Measurements from ENCODE around the gene CDX1.

Gene CDX1

GRCh38 chr5:150166037-150166649, 435 bp upstream of the CDX1 start:
- H3K27ac ChIP-seq: no peak overlapping the region
- TF ChIP-seq CTCF (conservative IDR thresholded peaks at IDR 0.05): no peak

- TF ChIP-seq CTCF (conservative IDR thresholded peaks at IDR 0.05): no peak
- no peak overlapping the region for H3K27ac ChIP-seq
These were observed 903 bp downstream of the CDX1 start for GRCh38 chr5:150167512-150167850.

GRCh38 chr5:150167908-150168307, 1.3 kb downstream of the CDX1 start:
- H3K27ac ChIP-seq: no peak overlapping the region
- TF ChIP-seq CTCF (conservative IDR thresholded peaks at IDR 0.05): no peak

DNA sequence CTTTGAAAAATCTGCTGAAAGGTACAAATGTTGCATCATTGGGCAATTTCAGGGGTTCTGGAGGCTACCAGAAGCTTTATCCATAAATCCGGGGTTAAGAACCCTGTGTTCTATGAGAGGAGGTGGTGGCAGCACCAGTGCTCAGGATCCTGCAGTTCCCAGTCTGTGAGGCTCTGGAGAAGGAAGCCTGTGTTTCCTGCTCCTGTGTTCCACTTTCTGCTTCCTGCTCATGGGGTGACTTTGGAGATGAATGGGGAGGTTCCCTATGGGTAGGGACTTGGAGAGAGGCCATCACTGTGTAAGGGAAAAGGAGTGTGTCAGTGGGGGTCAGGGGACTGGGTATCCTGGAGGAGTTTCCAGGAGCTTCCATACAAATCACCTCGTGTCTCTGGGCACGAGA, 2.3 kb downstream of the CDX1 start:
- no peak overlapping the region for H3K27ac ChIP-seq
- TF ChIP-seq CTCF (conservative IDR thresholded peaks at IDR 0.05): no peak

GRCh38 chr5:150172145-150172544, 5.6 kb downstream of the CDX1 start:
- TF ChIP-seq CTCF (conservative IDR thresholded peaks at IDR 0.05): no peak
- H3K27ac ChIP-seq: no peak overlapping the region

GRCh38 chr5:150172556-150172955, 6.0 kb downstream of the CDX1 start:
- no peak overlapping the region for H3K27ac ChIP-seq
- no peak for TF ChIP-seq CTCF (conservative IDR thresholded peaks at IDR 0.05)

DNA sequence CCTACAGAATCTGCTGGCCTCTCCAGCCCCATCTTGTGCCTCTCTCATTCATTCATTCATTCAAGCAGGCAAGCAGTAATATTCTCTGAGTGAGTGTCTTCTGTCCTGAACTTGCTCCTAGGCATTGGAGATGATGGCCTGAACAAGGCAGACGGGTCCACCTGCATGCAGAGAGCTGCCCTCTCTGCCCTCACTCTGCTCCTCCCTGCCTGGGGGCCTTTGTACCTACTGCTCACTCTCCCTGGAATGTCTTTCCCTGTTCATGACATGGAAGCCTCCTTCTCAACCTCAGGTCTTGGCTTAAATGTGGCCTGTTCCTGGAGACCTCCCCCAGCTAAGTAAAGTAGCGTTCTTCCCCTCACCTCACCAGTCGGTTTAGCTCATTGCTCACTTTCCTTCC, 6.6 kb downstream of the CDX1 start:
- no peak for TF ChIP-seq CTCF (conservative IDR thresholded peaks at IDR 0.05)
- H3K27ac ChIP-seq: no peak overlapping the region
